ENCODE results near the gene GATC. TPM values are rescaled to one million over a fixed set of nuclear protein-coding genes. Genes with fewer than 3 reads are reported as not detected.

Gene GATC
- total and polyA plus RNA-seq, 7 donors, result 6.4 to 17.6 (median 9.1) TPM

DNA sequence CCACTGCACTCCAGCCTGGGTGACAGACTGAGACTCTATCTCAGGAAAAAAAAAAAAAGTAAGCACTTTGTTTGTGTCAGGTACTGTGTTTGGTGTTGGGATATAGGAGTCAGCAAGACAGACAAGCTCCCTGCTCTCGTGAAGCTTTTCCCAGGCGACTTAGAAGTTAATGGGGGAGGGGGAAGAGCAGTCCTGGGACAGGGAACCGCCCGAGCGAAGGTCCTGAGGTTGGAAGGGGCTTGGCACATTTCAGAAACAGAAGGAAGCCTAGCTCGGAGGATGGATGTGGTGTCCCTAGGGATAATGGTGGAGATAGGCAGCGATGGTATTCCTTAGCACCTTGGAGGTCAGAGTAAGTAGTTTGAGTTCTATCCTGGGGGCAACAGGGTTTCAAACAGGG, 16.9 kb upstream of the GATC start:
- ATAC-seq (no peak), DNase-seq (no peak)
- no peak overlapping the region for H3K27ac ChIP-seq
- peaks cover 0 to 4% (median 0%) of the 10 kb centered on the region in 3 donors for H3K27me3 ChIP-seq (ENCODE audit: insufficient read depth in 3 of 3, low read length in 2 of 3)
- H3K36me3 ChIP-seq (ENCODE audit: insufficient read depth in 1 of 2, low read depth in 1 of 2), result no peaks in the 10 kb centered on the region
- H3K9me3 ChIP-seq, result no peaks in the 10 kb centered on the region
- intact Hi-C loops (cut with DNase I), result loop anchor here in 1 of 2 donors (2.0 to 5.0 kb wide), 2 partner anchors 73 to 107 kb away; no protein-coding TSS in a partner anchor
- 51 to 62% (median 57%) methylated on average over 7 of the region's 7 CpGs for WGBS, 3 donors
- TF ChIP-seq CTCF (IDR thresholded peaks at IDR 0.05), result no peak
- H3K4me3 ChIP-seq, result no peak overlapping the region
- H3K4me1 ChIP-seq, result no peaks in the 10 kb centered on the region

- H3K4me3 ChIP-seq, result no peak overlapping the region
- H3K9me3 ChIP-seq, result no peaks in the 10 kb centered on the region
- WGBS, 3 donors, result 52 to 56% (median 56%) methylated on average over 10 of the region's 10 CpGs
- DNase-seq, result no peak
- H3K4me1 ChIP-seq, result no peaks in the 10 kb centered on the region
- no peak for TF ChIP-seq CTCF (IDR thresholded peaks at IDR 0.05)
- no peak overlapping the region for H3K27ac ChIP-seq
- peaks cover 0 to 4% (median 0%) of the 10 kb centered on the region in 3 donors for H3K27me3 ChIP-seq (ENCODE audit: insufficient read depth in 3 of 3, low read length in 2 of 3)
- no peak for ATAC-seq
- intact Hi-C loops (cut with DNase I), result loop anchor here in 1 of 2 donors (10.0 kb wide), 1 partner anchor 108 kb away; the partner anchor contains the start of gene PLA2G1B
- H3K36me3 ChIP-seq (ENCODE audit: insufficient read depth in 1 of 2, low read depth in 1 of 2), result no peaks in the 10 kb centered on the region
Observed at GRCh38 chr12:120432772-120433525, 13.3 kb upstream of the GATC start.

DNA sequence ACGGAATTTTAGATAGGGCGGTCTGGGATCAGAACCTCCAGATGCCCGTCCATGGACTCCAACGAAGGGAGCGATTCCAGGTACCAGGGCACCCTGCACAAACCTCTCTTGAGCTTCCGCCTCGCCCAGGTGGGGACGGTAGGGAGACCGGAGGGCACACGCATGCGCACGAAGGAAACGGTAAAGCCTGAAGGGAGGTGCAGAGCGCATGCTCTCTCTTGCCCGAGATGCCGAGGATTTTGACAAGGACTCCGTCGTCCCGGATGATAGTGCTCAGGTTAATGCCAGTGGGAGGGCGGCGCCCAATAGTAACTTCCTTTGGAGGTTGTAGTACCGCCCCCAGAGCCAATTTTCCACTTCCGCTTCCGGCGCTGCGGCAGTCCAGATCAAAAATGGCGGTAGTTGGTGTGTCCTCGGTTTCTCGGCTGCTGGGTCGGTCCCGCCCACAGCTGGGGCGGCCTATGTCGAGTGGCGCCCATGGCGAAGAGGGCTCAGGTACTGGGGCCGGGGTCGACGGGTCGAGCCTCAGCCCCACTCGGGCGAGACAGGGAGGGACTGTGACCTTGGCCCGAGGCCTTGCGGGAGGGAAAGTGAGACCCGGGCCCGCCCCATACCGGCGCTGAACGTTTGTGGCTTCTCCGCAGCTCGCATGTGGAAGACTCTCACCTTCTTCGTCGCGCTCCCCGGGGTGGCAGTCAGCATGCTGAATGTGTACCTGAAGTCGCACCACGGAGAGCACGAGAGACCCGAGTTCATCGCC, 8.3 kb upstream of the GATC start, which contains the start of gene COX6A1:
COX6A1 (plus strand) TSS at position 379 of the 760 bp plus-strand sequence; CDS start at position 393, 14 bp downstream.
- peak; percentile 94 to 97 for DNase-seq
- H3K27ac ChIP-seq, result peak within 1 kb of the TSS; percentile 89
- H3K4me1 ChIP-seq, result peaks cover 18% of the 10 kb centered on the region
- H3K36me3 ChIP-seq (ENCODE audit: insufficient read depth in 1 of 2, low read depth in 1 of 2), result peaks cover 3 to 38% of the 10 kb centered on the region in 2 donors
- peak within 1 kb of the TSS; percentile 98 for H3K4me3 ChIP-seq
- no peaks in the 10 kb centered on the region for H3K9me3 ChIP-seq
- no peaks in the 10 kb centered on the region for H3K27me3 ChIP-seq (ENCODE audit: insufficient read depth in 3 of 3, low read length in 2 of 3)
- intact Hi-C loops (cut with DNase I), result loop anchor here in 1 of 2 donors (10.0 kb wide), 1 partner anchor 113 kb away; the partner anchor contains the start of gene PLA2G1B
- no peak for TF ChIP-seq CTCF (IDR thresholded peaks at IDR 0.05)
- WGBS, 3 donors, result 0% methylated on average over 55 to 59 of the region's 59 CpGs
- peak; percentile 98 to 99 (median 99) for ATAC-seq

GRCh38 chr12:120438495-120439198, 7.6 kb upstream of the GATC start:
- H3K9me3 ChIP-seq, result no peaks in the 10 kb centered on the region
- ATAC-seq, result peak in 3 of 4 donors; percentile 7 to 32 (median 19)
- peak overlapping the region; percentile 89 for H3K27ac ChIP-seq
- peak overlapping the region; percentile 98 for H3K4me3 ChIP-seq
- H3K27me3 ChIP-seq (ENCODE audit: insufficient read depth in 3 of 3, low read length in 2 of 3), result no peaks in the 10 kb centered on the region
- intact Hi-C loops (cut with DNase I), result loop anchor here in 1 of 2 donors (10.0 kb wide), 1 partner anchor 114 kb away; the partner anchor contains the start of gene PLA2G1B
- no peak for TF ChIP-seq CTCF (IDR thresholded peaks at IDR 0.05)
- DNase-seq, result no peak
- peaks cover 3 to 45% of the 10 kb centered on the region in 2 donors for H3K36me3 ChIP-seq (ENCODE audit: insufficient read depth in 1 of 2, low read depth in 1 of 2)
- WGBS, 3 donors, result 34 to 38% (median 37%) methylated on average over 17 of the region's 17 CpGs
- H3K4me1 ChIP-seq, result peaks cover 18% of the 10 kb centered on the region
